Fibroblast of pulmonary artery (primary cell): Measurements from ENCODE around the gene INTS13.

Source experiments
- DNase-seq: peaks from one replicate; pipeline ENCODE4 v3.0.0-alpha.2; 2010; ENCODE audit warnings: low read depth
- H3K4me3 ChIP-seq: replicated peaks from 2 replicates; pipeline ENCODE4 v1.5.1; 2011; ENCODE audit warnings: low read depth, mild to moderate bottlenecking, control low read depth, low read length, moderate library complexity
- TF ChIP-seq, protein P1 (sequence below): IDR thresholded peaks from 2 replicates; pipeline ENCODE4 v1.5.1; 2011; ENCODE audit warnings: mild to moderate bottlenecking, control low read depth, low read length, inconsistent platforms; ENCODE audit errors: missing control alignments

Gene INTS13

DNA sequence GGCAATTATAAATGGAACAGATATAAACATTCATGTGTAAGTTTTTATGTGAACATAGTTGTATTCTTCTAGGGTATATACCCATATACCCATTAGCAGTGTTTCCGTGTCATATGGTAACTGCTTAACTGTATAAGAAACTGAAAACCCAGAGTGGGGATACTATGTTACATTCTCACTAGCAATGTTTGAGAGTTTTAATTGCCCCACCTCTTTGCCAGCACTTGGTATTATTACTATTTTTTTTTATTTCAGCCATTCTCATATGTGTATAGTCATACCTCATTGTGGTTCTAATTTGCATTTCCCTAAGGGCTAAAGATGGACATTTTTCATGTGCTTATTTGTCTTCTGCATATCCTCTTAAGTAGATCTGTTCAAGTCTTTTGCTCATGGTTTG is 76.1 kb downstream of the INTS13 start:
- no peak overlapping the region for H3K4me3 ChIP-seq
- no peak for DNase-seq
- TF ChIP-seq, protein P1, sequence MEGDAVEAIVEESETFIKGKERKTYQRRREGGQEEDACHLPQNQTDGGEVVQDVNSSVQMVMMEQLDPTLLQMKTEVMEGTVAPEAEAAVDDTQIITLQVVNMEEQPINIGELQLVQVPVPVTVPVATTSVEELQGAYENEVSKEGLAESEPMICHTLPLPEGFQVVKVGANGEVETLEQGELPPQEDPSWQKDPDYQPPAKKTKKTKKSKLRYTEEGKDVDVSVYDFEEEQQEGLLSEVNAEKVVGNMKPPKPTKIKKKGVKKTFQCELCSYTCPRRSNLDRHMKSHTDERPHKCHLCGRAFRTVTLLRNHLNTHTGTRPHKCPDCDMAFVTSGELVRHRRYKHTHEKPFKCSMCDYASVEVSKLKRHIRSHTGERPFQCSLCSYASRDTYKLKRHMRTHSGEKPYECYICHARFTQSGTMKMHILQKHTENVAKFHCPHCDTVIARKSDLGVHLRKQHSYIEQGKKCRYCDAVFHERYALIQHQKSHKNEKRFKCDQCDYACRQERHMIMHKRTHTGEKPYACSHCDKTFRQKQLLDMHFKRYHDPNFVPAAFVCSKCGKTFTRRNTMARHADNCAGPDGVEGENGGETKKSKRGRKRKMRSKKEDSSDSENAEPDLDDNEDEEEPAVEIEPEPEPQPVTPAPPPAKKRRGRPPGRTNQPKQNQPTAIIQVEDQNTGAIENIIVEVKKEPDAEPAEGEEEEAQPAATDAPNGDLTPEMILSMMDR: no peak

DNA sequence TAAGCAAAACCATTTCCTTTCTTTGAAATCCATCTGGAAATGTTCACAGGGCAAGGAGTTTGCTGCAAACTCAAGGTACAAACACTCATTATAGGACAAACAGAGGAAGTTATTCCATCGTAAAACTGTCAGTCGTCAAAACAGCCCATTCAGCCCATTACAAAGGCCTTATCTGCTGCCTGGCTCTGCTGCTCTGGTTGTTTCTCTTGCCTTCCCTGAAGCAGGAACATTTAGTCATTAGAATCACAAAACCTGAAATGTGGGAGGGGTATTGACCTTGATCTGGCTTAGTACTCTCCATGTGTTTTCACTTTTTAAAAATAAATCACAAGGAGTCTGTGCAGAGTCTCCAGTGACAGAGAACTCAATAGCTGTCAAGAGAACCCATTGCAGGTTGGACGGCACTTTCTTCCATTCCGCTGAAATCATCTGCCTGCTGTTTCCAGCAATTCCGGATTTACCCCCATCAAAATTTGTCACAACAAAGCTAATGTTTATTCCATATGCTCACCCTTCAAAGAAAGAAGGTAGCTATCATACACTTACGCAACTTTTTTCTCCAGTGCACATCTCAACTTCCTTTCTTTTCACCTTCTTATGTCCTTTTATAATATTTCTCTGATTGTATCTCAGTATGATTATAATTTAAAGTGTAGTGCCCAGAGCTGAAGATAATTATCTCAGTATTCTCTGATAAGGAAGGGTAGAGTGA is 80.2 kb downstream of the INTS13 start:
- H3K4me3 ChIP-seq: no peak overlapping the region
- TF ChIP-seq, protein P1: no peak
- DNase-seq: peak; percentile 55

DNA sequence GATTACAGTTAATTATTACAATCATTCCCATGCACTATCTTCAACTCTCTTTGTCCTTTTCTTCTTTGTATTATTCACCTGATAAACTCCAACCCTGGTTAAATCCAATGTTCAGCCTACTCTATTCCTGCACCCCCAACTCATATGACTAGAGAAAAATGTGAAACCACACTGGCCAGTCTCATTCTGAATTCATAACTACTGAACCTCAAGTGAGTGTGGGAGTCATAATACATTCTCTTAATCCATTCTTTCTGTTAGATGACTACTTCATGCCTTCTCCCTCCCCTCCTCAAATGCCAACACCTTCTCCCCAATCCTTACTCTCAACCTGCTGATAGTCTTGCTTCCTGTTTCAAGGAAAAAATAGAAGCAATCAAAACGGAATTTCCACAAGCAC is 82.4 kb downstream of the INTS13 start:
- H3K4me3 ChIP-seq: no peak overlapping the region
- DNase-seq: no peak
- TF ChIP-seq, protein P1: no peak
